PFSK-1 (cell line): ENCODE results near the gene PMPCA.

Experiments used
- FOXP2 ChIP-seq: optimal IDR thresholded peaks from 2 replicates; pipeline ENCODE3; 2011; ENCODE audit warnings: borderline replicate concordance, control low read depth, inconsistent platforms; ENCODE audit not compliant: insufficient read depth; ENCODE audit errors: extremely low read length, extremely low read depth
- POLR2AphosphoS5 ChIP-seq: IDR thresholded peaks from 2 replicates; pipeline ENCODE4 v1.6.1; 2012; ENCODE audit warnings: low read depth, mild to moderate bottlenecking, control low read depth, low read length, moderate library complexity
- REST ChIP-seq, 2 experiments: IDR thresholded peaks; 2 replicates each; pipeline versions ENCODE4 v1.6.1 to v1.8.0; 2011 to 2012; ENCODE audit warnings: low read depth in 2 of 2, low read length in 2 of 2, control low read depth in 1 of 2, inconsistent platforms in 1 of 2, mild to moderate bottlenecking in 1 of 2, moderate library complexity in 1 of 2; ENCODE audit not compliant: insufficient read depth in 1 of 2
- SIN3A ChIP-seq: IDR thresholded peaks from 2 replicates; pipeline ENCODE4 v1.6.1; 2012; ENCODE audit warnings: mild to moderate bottlenecking, low read length, moderate library complexity, borderline replicate concordance; ENCODE audit not compliant: insufficient read depth
- TAF1 ChIP-seq: IDR thresholded peaks from 2 replicates; pipeline ENCODE4 v1.6.1; 2012; ENCODE audit warnings: low read length, control low read depth, borderline replicate concordance; ENCODE audit not compliant: insufficient read depth

PMPCA gene

GRCh38 chr9:136366826-136367225, 43.6 kb upstream of the PMPCA start:
- TF ChIP-seq SIN3A (no peak), REST (IDR thresholded peaks at IDR 0.05; ENCODE audit: insufficient read depth in 1 of 2, low read depth in 2 of 2, low read length in 2 of 2) (no peak), POLR2AphosphoS5 (no peak), FOXP2 (no peak), TAF1 (no peak)

GRCh38 chr9:136367296-136368145, 42.9 kb upstream of the PMPCA start:
- TF ChIP-seq POLR2AphosphoS5 = no peak
- no peak for TF ChIP-seq FOXP2
- no peak for TF ChIP-seq SIN3A
- TF ChIP-seq REST (IDR thresholded peaks at IDR 0.05; ENCODE audit: insufficient read depth in 1 of 2, low read depth in 2 of 2, low read length in 2 of 2) = no peak
- TF ChIP-seq TAF1 = no peak

- TF ChIP-seq REST (IDR thresholded peaks at IDR 0.05; ENCODE audit: insufficient read depth in 1 of 2, low read depth in 2 of 2, low read length in 2 of 2) = no peak
Measured at GRCh38 chr9:136368190-136368589, 42.3 kb upstream of the PMPCA start.

- TF ChIP-seq SIN3A (no peak), POLR2AphosphoS5 (no peak), TAF1 (no peak), FOXP2 (no peak), REST (IDR thresholded peaks at IDR 0.05; ENCODE audit: insufficient read depth in 1 of 2, low read depth in 2 of 2, low read length in 2 of 2) (no peak)
Measured at GRCh38 chr9:136370037-136370436, 40.4 kb upstream of the PMPCA start.
